DMS53 treated with DMSO at 0.1 percent for 48 hours (cell line): ENCODE results near the gene NUP214.
A peak's percentile ranks its signal among the peaks of the same experiment; 100 is the strongest.

Experiments
- DNase-seq: peaks from one replicate; lab custom pipeline; 2025; ENCODE audit not compliant: unreplicated experiment; lab: John Stamatoyannopoulos, UW

NUP214 gene

DNA sequence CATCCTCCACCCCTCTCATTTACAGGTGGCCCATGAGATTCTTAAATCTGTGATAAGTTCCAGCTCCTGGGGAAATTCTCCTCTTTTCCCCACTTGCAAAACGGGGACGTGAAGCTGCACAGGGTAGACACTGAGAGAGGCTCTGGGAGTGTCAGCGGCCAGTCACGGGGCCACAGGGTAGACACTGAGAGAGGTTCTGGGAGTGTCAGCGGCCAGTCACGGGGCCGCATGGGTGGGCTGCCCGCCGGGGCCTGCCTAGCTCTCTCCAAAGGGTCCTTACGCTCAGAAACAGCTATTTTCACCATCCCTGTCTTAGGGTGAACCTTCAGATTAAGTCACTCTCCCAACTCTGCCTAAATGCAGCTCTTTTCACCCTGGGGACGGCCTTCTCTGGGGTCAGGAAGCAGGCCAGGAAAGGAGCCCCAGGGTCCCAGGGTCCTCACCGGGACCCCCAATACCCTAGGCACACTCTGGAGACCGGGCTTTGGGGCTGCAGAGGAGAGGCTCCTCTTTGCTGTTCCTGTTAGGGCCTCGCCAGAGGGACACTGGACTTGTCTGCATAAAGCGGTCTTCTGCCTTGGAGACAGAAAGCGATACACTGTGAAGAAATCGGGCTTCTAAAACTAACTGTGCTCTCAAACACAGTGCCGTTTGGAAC is 149.4 kb downstream of the NUP214 start:
- no peak for DNase-seq

DNA sequence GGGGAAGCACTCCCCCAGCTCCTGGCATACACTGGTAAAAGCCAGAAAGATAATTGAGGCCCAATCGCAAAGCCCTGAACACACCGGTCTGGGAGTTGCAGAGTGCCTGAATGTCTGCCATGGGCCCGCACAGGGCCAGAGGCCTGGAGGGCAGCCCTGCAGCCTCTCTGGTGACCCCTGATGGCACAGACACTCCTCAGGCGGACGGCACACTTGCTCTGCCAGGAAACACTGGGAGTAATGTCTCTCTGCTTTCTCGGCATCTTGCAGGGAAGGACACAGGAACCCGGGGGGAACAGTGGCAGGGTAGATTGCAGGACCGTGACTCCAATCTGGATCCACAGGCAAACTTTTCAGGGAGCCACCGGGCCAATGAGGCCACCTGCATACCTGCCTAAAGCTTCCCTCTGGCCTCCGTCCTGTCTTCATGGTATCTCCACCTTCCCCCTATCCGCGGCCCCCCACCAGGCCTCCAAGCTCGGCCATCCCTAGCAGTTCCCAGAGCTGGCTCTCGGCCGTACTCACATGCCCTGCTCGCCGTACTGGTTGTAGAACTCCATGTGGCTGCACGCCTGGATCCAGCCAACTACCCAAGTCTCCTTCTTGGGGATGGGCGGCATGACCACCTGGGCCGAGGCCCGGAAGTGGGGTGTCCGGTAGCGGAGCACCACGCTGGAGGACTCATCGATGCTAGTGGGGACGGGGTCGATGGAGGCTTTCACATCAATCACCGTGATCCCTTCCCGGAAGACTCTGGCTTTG is 150.1 kb downstream of the NUP214 start:
- DNase-seq, result no peak

DNA sequence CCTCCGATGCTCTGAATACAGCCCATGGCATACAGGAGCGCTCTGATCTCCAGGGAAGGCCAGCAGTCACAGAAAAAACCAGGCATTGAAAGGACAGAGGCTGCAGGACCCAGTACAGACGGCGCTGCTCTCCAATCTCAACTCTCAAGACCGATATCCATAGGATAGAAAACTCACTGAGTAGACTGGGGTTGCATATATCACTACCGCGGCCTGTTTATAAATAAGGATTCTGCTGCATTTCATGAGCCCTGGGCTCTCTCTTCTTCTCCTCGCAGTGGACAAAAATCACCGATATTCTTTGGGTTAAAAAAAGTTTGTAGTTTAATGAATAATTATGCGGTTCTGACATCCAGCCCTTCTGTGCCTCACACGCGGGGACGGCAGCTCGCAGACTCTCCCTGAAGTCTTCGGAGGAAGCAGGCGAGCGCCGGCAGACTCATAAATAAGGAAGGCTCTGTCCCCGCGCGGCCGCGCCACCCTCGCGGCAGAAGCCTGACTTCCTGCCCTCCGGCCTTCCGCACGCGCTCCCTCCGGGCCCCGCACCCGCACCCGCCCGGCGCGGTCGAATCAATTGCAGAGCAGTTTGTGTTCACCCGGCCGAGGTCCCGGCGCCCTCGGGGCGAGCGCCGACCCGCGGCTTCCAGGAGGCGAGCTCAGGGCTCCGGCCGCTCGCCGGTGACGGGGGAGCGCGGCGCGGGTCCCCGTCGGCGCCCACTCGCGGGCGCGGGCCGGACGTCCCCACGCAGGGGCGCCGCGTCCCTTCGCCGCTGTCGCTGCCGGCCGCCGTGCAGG is 150.9 kb downstream of the NUP214 start, which contains the start of gene FAM78A:
FAM78A (minus strand) TSS at position 417 of the 795 bp plus-strand sequence; CDS start at position 86, 331 bp downstream.
- DNase-seq, result no peak

DNA sequence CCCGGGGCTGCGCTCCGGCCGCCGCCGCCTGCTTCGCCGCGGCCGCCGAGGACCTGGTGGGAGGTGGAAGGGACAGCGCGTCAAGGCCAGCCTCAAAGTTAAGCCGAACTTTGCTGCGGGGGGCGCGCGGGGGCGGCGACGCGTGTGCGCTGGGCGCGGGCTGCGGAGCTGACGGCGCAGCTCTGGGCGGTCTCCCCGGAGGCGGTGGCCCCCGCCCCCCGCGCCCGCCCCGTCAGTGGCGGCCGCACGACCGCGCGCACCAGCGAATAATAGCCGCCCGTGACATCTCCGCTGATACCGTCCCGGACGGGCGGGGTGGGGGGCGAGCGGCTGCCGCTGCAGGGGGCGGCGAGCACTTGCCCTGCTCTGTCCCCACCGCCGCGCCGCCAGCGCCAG is 151.5 kb downstream of the NUP214 start:
- no peak for DNase-seq

DNA sequence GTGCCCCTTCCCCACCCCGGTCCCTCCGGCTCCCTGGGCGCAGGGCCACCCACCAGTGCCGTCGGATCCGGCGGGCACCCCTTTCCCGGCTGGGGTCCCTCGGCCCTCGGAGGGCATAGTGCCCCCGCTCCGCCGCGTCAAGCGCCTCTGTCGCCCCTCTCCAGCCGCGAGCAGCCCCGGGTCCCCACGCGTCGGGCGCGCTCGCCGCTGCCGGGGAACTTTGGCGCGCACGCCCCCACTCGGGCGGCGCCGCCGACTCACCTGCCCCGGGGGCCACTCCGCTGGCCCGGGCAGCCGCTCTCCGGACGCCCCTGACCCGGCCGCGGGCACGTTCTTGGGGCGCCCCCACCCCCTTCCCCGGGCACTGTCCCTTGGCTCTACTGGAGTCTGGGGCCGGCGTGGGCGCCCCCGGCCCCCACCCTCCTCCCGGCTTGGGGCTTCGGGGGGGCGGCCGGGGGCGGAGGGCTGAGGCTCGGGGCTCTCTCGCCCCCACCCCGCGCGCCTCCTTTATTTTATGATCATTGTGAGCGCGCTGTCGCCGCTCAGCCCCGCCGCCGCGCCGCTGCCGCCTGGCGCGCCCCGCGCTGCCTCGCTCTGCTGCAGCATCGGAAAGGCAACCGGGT is 152.0 kb downstream of the NUP214 start:
- no peak for DNase-seq

DNA sequence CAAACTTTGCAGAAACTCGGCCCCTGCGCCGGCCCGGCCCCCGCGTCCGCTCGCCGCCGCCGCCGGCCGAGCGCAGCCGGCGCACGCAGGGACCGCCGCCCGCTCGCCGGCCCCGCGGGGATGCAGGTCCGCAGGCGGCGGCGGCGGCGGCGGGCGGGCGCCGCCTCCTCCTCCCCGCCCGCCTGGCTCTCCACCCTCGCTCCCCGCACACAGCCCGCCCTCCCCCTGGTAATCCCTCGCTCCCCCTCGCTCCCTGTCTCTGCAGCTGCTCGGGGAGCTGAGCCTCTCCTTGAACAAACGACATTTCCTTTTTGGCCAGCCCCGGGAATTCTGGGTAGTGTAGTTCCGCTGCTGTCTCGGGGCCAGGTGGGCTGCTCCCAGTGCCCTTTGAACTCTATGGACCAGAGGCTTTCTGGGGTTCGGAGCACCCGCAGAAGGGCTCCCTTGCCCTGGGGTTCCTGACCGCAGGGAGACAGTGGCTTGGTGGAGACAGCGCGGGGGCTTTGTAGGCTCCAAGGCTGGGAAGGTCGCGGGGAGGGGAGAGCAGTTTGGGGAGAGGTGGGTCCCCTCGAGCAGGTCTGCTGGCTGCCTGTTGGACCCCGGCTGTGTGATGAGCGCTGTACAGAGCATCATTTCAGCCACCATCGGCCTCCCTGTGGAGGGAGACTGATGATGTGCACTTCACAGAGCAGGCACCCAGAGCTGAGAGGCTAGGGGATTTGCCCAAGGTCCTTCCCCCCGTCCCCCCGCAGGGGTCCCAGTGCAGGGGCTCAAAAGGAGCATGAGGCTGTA is 152.7 kb downstream of the NUP214 start:
- peak; percentile 53 for DNase-seq

DNA sequence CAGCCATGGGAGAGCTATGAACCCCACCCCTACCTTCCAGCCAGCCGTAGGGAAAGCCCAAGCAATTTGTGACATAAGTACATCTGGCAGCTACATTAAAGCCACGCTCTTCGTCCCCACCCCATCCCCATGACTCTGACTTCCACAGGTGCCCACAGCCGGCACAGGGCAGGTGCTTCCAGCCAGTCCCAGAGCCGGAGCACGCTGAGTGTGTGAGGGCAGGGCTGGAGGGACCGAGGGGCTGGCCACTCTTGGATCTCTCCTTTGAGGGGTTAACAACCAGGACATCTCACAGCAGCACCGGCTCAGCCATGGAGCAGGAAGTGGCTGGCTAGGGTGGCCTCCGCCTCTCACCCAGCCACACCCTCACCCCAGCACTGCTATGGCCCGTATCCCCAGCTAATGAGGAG is 153.3 kb downstream of the NUP214 start:
- DNase-seq, result no peak

DNA sequence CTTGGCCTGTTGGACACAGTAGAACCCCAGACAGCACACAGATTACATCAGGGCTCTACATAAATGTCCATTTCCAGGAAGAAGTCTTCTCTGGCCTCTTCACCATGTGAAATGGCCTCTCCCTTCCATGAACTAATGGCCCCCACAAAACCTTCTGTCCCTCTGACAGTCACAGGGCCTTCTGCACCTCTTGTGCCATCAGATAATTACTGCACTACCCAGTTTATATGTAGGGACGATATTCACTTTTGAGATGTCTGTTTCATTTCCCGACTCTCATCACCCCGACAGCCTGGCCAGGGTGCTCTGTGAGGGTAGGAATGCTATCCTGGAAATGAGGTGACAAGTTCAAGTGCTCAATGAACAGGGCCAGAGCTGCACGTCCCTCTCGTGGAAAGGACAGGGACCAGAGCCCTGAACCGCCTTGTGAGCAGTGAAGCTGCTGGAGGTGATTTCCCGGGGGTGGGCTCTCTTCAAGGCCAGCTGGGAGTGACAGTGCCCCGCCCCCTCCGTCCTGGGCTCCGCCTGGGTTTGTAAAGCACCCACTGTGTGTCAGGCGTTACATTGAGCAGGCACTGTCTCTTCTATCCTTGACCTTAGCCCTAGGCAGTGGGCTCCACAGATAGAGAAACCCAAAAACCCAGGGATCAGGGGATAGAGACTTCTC is 153.9 kb downstream of the NUP214 start:
- no peak for DNase-seq

DNA sequence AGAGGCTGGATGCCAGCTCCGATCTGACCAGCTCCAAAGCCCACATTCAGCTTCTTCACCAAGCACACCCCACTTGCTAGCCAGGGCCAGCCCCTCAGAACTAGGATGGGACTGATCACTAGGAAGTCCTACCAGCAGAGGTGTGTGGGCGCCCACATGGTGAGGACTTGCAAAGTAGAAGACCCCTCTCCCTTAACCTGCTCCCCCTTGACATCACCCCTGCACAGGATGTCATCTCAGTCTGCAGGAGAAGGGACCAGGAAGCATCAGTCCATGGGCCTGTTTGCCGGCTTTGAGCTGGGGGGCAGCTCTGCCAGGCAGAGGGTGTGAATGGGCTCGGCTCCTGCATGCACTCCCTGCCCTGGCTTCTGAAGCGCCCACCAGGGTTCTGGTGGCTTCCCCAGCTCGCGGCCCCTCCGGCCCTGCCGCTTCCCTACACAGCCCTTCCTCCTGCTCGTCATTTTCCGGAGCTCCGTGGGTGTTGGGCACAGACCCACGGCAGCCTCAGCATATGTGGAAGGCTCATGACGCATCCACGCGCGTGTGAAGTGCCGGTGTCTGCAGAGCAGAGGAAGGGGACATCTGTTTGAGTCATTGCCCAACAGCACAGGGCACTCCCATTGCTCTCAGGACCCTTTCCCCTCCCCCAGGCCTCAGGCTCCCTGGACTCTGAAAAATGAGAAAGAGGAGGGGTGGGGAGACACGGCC is 154.6 kb downstream of the NUP214 start:
- DNase-seq, result no peak

DNA sequence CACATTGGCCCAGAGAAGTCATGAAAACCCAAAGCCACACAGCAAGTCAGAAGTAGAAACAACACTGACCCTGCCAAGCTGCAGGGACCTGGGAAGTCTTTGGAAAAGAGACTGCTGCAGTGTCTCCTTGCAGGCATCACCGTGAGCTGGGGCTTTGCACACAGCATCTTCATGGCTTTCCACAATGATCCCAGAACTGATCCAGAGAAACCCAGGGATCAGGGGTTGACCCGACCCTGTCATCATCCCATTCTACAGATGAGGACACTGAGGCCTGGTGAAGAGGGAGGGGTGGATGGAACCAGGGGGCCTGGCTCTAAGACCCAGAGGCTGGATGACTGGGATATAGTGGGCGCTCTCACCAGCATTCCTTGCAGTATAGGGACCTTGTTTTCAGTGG is 155.3 kb downstream of the NUP214 start:
- DNase-seq, result no peak

DNA sequence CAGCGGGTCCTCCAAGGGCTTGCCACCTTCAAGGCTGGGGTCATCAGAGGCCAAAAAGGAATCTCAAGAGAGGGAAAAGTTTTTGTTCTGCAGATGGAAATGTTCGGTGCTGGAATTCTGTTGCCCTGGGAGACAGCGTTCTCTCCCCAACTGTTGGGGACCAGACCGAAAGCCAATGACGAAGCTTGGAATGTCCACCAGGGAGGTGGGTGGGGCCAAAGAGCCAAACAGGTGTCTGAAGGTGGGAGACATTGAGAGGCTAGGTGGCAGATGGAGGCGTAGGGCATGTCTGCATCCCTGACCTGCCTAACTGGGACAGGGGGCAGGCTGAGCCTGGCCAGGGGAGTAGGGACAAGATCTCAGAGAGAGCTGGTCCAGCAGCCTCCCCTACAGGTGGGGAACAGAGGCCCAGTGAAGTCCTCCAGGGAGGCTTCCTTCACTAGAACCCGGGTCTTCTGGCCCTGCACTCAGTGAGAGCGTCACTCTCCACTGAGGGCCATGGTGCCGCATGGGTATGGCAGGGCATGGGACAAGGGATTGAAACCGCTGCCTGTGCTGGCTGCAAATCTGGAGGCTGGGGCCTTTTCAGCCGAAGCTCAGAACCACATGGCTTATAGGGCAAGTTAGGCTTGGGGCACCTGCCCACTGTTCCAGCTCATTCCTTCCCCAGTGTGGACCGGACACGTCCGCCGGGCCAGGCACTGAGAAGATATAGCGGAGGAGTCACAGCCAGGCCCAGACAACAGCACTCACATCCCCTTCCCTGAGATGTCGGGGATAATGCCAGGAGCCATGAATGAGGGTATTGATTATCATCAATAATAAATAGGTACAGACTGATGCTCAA is 156.0 kb downstream of the NUP214 start:
- DNase-seq, result no peak

DNA sequence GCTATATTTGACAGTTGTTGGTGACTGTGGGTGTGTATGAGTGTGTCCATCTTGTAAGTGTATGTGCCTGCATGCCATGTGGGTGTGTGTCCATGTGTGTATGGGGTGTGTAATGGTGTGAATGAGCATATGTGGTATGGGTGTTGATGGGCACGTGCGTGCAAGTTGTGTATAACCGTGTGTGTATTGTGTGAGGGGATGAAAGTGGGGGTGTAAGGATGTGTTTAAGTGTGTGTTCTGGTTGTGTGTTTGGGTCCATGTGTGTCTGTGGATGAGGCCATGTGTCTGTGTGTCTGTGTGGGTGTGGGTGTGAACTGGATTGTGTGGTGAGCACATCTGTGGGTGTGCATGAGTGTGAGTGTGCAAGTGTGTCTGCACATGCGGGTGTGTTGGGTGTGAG is 156.8 kb downstream of the NUP214 start:
- DNase-seq, result no peak

DNA sequence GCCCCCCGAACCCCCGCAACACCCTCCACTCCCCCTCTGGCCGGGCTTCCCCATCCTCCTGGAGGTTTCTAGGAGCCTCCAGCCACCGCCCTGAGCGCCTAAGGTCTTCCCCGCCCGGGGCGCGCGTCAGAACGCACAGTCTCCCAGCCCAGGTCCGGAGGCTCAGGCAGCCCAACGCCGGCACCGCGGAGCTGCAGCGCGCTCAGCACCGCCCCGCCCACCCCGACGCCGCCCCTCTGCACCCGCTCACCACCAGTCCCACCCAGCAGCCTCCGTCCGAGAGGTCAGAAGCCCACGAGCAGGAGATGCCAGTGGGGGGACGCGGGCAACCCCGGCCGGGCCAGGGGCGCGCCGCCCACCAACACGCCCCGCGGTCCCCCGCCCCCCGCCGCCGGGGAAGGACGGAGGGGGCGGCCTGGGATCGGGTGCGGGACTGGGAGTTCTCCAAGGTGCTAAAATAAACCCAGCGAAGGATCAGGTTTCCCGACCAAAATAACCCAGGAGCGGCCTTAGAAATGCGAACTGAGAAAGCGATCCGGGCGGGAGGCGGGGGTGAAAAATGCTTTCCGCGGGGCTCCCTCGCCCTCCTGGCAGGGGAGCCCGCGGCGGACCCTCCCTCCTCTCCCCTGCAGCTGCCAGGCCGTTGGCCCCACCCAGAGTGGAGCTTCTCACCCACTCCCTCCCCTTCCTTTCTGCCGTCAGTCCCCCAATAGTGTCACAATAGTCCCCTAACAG is 157.5 kb downstream of the NUP214 start:
- no peak for DNase-seq
